HepG2 (cell line): Measurements from ENCODE around the gene INHA. TPM values are rescaled to one million over a fixed set of nuclear protein-coding genes. Genes with fewer than 3 reads are reported as not detected.

ENCODE experiments used
- ATAC-seq: fragments of 200-7000 bp; cut with Tn5 transposase; 3 replicates; pipeline ENCODE4 v1.9.1; 2020; ENCODE audit warnings: mild to moderate bottlenecking, moderate library complexity
- BruUV-seq: library from RNA; stranded (reverse); fragments of 400-500 nt; replicated peaks from 2 replicates; lab custom pipeline; 2021; lab: Mats Ljungman, UMichigan
- CTCF ChIA-PET: fragments of 300-600 bp; formaldehyde crosslinking; extraction: SDS; loops from one replicate; lab custom pipeline; 2021; ENCODE audit warnings: low total read pairs, inconsistent platforms, low intra/inter-chr PET ratio; lab: Yijun Ruan, JAX
- POLR2A ChIA-PET: fragments of 350-600 bp; sonication (Branson Sonifier 250); formaldehyde crosslinking; loops from one replicate; lab custom pipeline; 2020; ENCODE audit warnings: antibody characterized with exemption, inconsistent platforms; lab: Yijun Ruan, JAX
- DNase-seq: peaks from one replicate; pipeline ENCODE4 v3.0.0-alpha.2; 2015; ENCODE audit warnings: low spot score
- FAIRE-seq: peaks from 3 replicates; lab custom pipeline; 2011; peaks lifted over from hg19 to GRCh38; lab: Jason Lieb, UNC
- H2AFZ ChIP-seq: one replicate; pipeline ENCODE4 v1.6.1; 2011; ENCODE audit warnings: low read length, inconsistent platforms
- H3K27ac ChIP-seq: fragments of 300-600 bp; 3 replicates; pipeline ENCODE4 v1.8.0; 2011; ENCODE audit warnings: mixed run types, mild to moderate bottlenecking, mixed read lengths, low read length, inconsistent platforms; ENCODE audit not compliant: insufficient read depth; ENCODE audit errors: extremely low read length
- H3K27me3 ChIP-seq, 2 experiments: fragments of 200-600 bp in 1 of 2; 2 replicates in 1 of 2; 3 replicates in 1 of 2; pipeline versions ENCODE4 v1.6.0 to v1.8.0; 2011; ENCODE audit warnings: low read length in 2 of 2, mild to moderate bottlenecking in 2 of 2, moderate library complexity in 2 of 2, inconsistent platforms in 1 of 2; ENCODE audit not compliant: insufficient read depth in 2 of 2, control insufficient read depth in 1 of 2
- H3K36me3 ChIP-seq, 2 experiments: fragments of 200-600 bp in 1 of 2; replicated peaks in 1 of 2; 2 replicates in 1 of 2; 3 replicates in 1 of 2; pipeline versions ENCODE4 v1.5.1 to v1.8.0; 2011; ENCODE audit warnings: low read length in 2 of 2, inconsistent platforms in 1 of 2; ENCODE audit not compliant: insufficient read depth in 2 of 2, control insufficient read depth in 1 of 2
- H3K4me1 ChIP-seq: 2 replicates; pipeline ENCODE4 v1.5.1; 2012; ENCODE audit warnings: low read length, inconsistent platforms; ENCODE audit not compliant: insufficient read depth
- H3K4me2 ChIP-seq: 2 replicates; pipeline ENCODE4 v1.6.0; 2011; ENCODE audit warnings: low read depth, low read length, inconsistent platforms
- H3K4me3 ChIP-seq, 3 experiments: fragments of 200-600 bp in 1 of 3; sonication (generic), shearing (Covaris generic) in 1 of 3; replicated peaks in 1 of 3; 2 replicates each; pipeline ENCODE4 v1.5.1; 2011 to 2016; ENCODE audit warnings: low read length in 3 of 3, inconsistent platforms in 2 of 3, low read depth in 2 of 3, mild to moderate bottlenecking in 2 of 3, control low read depth in 1 of 3, mixed read lengths in 1 of 3; ENCODE audit not compliant: insufficient read depth in 1 of 3
- H3K79me2 ChIP-seq: one replicate; pipeline ENCODE4 v1.6.1; 2011; ENCODE audit warnings: low read length, inconsistent platforms; ENCODE audit not compliant: insufficient read depth
- H3K9ac ChIP-seq: 2 replicates; pipeline ENCODE4 v1.6.0; 2011; ENCODE audit warnings: mild to moderate bottlenecking, low read depth, low read length, inconsistent platforms; ENCODE audit not compliant: insufficient read depth
- H3K9me3 ChIP-seq: 2 replicates; pipeline ENCODE4 v1.5.1; 2012; ENCODE audit warnings: mild to moderate bottlenecking, low read length
- H4K20me1 ChIP-seq: 2 replicates; pipeline ENCODE4 v1.6.0; 2011; ENCODE audit warnings: inconsistent platforms, mild to moderate bottlenecking, low read length, moderate library complexity; ENCODE audit not compliant: insufficient read depth
- FOXK1 ChIP-seq: sonication (generic); formaldehyde crosslinking; IDR thresholded peaks from 2 replicates; pipeline ENCODE4 v1.4.0; 2020; ENCODE audit warnings: low read depth, missing genetic modification reagents, borderline replicate concordance
- KDM5B ChIP-seq: sonication (generic); formaldehyde crosslinking; IDR thresholded peaks from 2 replicates; pipeline ENCODE4 v1.4.0; 2020; ENCODE audit warnings: missing genetic modification reagents, mild to moderate bottlenecking, borderline replicate concordance
- MEF2D ChIP-seq: sonication (generic); formaldehyde crosslinking; IDR thresholded peaks from 2 replicates; pipeline ENCODE4 v1.5.1; 2020; ENCODE audit warnings: mild to moderate bottlenecking, missing genetic modification reagents
- MIXL1 ChIP-seq: IDR thresholded peaks from 2 replicates; pipeline ENCODE4 v1.6.1; 2016
- PAF1 ChIP-seq: IDR thresholded peaks from 2 replicates; pipeline ENCODE4 v1.6.1; 2016; ENCODE audit warnings: missing genetic modification reagents, missing compliant biosample characterization
- POLR2A ChIP-seq, 2 experiments: IDR thresholded peaks; 2 replicates each; pipeline ENCODE4 v1.6.1; 2011; ENCODE audit warnings: low read depth in 2 of 2, low read length in 2 of 2, mild to moderate bottlenecking in 1 of 2, moderate library complexity in 1 of 2; ENCODE audit not compliant: insufficient read depth in 1 of 2
- POLR2AphosphoS5 ChIP-seq: IDR thresholded peaks from 2 replicates; pipeline ENCODE4 v1.6.1; 2012; ENCODE audit warnings: low read depth, low read length
- SMAD1 ChIP-seq: sonication (generic); formaldehyde crosslinking; IDR thresholded peaks from 2 replicates; pipeline ENCODE4 v1.4.0; 2020; ENCODE audit warnings: missing genetic modification reagents, low read depth, mild to moderate bottlenecking, borderline replicate concordance
- ZFP36L2 ChIP-seq: sonication (generic); formaldehyde crosslinking; IDR thresholded peaks from 2 replicates; pipeline ENCODE4 v1.4.0; 2020; ENCODE audit warnings: missing genetic modification reagents
- ZNF230 ChIP-seq: sonication (generic); formaldehyde crosslinking; IDR thresholded peaks from 2 replicates; pipeline ENCODE4 v1.4.0; 2020; ENCODE audit warnings: mild to moderate bottlenecking, missing genetic modification reagents
- ZNF350 ChIP-seq: sonication (generic); formaldehyde crosslinking; IDR thresholded peaks from 2 replicates; pipeline ENCODE4 v1.4.0; 2020; ENCODE audit warnings: mild to moderate bottlenecking, low read depth, missing genetic modification reagents, borderline replicate concordance
- ZNF446 ChIP-seq: sonication (generic); formaldehyde crosslinking; IDR thresholded peaks from 2 replicates; pipeline ENCODE4 v1.5.0; 2020; ENCODE audit warnings: mild to moderate bottlenecking, missing genetic modification reagents
- ZNF605 ChIP-seq: sonication (generic); formaldehyde crosslinking; IDR thresholded peaks from 2 replicates; pipeline ENCODE4 v1.8.0; 2022; ENCODE audit warnings: mild to moderate bottlenecking, missing genetic modification reagents
- WGBS: methylation state at CpG from one replicate; pipeline ENCODE4 v1.1.6; 2017; ENCODE audit warnings: low lambda C conversion rate; 5-methylcytosine and 5-hydroxymethylcytosine counted together
- in situ Hi-C: cut with HindIII; loops from 2 replicates; pipeline ENCODE4 v1.10.0; 2017; ENCODE audit warnings: low pct_unique_long_range_greater_than_20kb; ENCODE audit not compliant: extremely low pct_ligation_motif_present
- intact Hi-C: fragments of 100-400 bp; cut with micrococcal nuclease; formaldehyde crosslinking; loops from one replicate; pipeline ENCODE4 v1.10.0; 2022; ENCODE audit not compliant: unreplicated experiment
- polyA plus RNA-seq, 8 experiments: library from polyadenylated mRNA; depleted of rRNA in 3 of 8; stranded (reverse) in 7 of 8; unstranded in 1 of 8; fragments of >200 nt; fragmentation: Illumina TruSeq in 4 of 8; extraction: Trizol in 4 of 8; gene quantifications; 2 replicates each; pipeline versions ENCODE4 v1.2.1 to v1.2.3, GENCODE V29; 2011 to 2016; ENCODE audit warnings: low read depth in 4 of 8, missing spikeins in 1 of 8, mixed read lengths in 1 of 8; ENCODE audit not compliant: insufficient read depth in 1 of 8
- total RNA-seq, 5 experiments: library from RNA; depleted of rRNA; stranded (reverse); fragments of >200 nt; fragmentation: Illumina TruSeq; extraction: Trizol; gene quantifications; 2 replicates each; pipeline ENCODE4 v1.2.3, GENCODE V29; 2016; ENCODE audit warnings: low read depth in 1 of 5
- TF ChIP-seq, protein P1 (sequence below): sonication (generic); formaldehyde crosslinking; IDR thresholded peaks from 2 replicates; pipeline ENCODE4 v1.4.0; 2020; ENCODE audit warnings: mild to moderate bottlenecking, missing genetic modification reagents
- TF ChIP-seq, protein P2 (sequence below): sonication (generic); formaldehyde crosslinking; IDR thresholded peaks from 2 replicates; pipeline ENCODE4; 2020; ENCODE audit warnings: missing genetic modification reagents, mild to moderate bottlenecking, borderline replicate concordance

INHA gene
- total and polyA plus RNA-seq, 2 of the 13 experiments (the other 11 are each of a cell fraction or from before 2014, with no cell fraction given) = 4.1 to 15.2 TPM

DNA sequence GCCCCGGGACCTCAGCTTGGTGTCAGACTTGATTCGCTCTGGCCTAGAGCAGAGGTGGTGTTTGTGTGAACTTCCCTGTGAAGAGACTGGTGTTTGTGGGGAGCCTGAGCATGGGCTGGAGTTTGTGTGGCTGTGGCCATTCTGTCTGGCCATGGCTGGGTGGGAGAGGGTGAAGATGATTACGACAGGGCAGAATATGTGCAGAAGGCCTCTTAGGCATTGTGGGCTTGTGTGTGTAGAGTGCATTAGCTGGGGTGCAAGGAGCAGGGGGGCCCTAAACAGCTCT lies 11.3 kb upstream of the INHA start:
- Histone ChIP-seq H3K27ac (no peak overlapping the region), H3K9ac (no peak overlapping the region), H4K20me1 (no peaks in the 10 kb centered on the region), H3K4me2 (no peak overlapping the region), H3K4me1 (peaks cover 41% of the 10 kb centered on the region), H3K36me3 (peaks cover 18 to 25% of the 10 kb centered on the region in 2 experiments; a peak in 4 of 5 replicates), H2AFZ (no peak overlapping the region), H3K9me3 (no peaks in the 10 kb centered on the region), H3K4me3 (no peak overlapping the region), H3K27me3 (no peaks in the 10 kb centered on the region), H3K79me2 (no peaks in the 10 kb centered on the region)
- DNase-seq (no peak), FAIRE-seq (no peak), ATAC-seq (peak; percentile 4)
- ChIA-PET CTCF (interaction anchor here (2.7 to 3.7 kb wide), 2 partner anchors 19 to 82 kb away, joined by 19 to 28 read pairs; no protein-coding TSS in a partner anchor), POLR2A (interaction anchor here (0.6 to 4.2 kb wide), 10 partner anchors 9 to 62 kb away, joined by 3 to 45 read pairs (median 6); partner anchors contain the start of genes CHPF, GMPPA, INHA and OBSL1)
- BruUV-seq = no TSS peak
- WGBS = 83% methylated on average over 3 of the region's 3 CpGs
- intact Hi-C loops (loop anchor here (1.0 to 5.0 kb wide), 3 partner anchors 20 to 81 kb away; partner anchors contain the start of gene STK11IP), in situ Hi-C loops (loop anchor here (5.0 kb wide), 1 partner anchor 36 kb away; the partner anchor contains the start of gene STK11IP)
- TF ChIP-seq, protein P1, sequence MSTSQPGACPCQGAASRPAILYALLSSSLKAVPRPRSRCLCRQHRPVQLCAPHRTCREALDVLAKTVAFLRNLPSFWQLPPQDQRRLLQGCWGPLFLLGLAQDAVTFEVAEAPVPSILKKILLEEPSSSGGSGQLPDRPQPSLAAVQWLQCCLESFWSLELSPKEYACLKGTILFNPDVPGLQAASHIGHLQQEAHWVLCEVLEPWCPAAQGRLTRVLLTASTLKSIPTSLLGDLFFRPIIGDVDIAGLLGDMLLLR (CRISPR knock-in tag) = 0 out of 2 replicates have a peak, but pooled peaks have one; percentile 63
- 0 out of 2 replicates have a peak, but pooled peaks have one; percentile 16 for TF ChIP-seq POLR2AphosphoS5
- 0 out of 2 replicates have a peak, but pooled peaks have one; percentile 9 for TF ChIP-seq MEF2D (CRISPR knock-in tag)
- TF ChIP-seq PAF1 (CRISPR knock-in tag) = peak; percentile 91
- no peak for TF ChIP-seq ZFP36L2 (CRISPR knock-in tag)
- 0 out of 2 replicates have a peak, but pooled peaks have one; percentile 9 for TF ChIP-seq ZNF446 (CRISPR knock-in tag)
- peak; percentile 27; the same call in 1 of the 2 replicates for TF ChIP-seq KDM5B (CRISPR knock-in tag)
- TF ChIP-seq SMAD1 (CRISPR knock-in tag) = peak; percentile 44; the same call in 1 of the 2 replicates
- TF ChIP-seq, protein P2, sequence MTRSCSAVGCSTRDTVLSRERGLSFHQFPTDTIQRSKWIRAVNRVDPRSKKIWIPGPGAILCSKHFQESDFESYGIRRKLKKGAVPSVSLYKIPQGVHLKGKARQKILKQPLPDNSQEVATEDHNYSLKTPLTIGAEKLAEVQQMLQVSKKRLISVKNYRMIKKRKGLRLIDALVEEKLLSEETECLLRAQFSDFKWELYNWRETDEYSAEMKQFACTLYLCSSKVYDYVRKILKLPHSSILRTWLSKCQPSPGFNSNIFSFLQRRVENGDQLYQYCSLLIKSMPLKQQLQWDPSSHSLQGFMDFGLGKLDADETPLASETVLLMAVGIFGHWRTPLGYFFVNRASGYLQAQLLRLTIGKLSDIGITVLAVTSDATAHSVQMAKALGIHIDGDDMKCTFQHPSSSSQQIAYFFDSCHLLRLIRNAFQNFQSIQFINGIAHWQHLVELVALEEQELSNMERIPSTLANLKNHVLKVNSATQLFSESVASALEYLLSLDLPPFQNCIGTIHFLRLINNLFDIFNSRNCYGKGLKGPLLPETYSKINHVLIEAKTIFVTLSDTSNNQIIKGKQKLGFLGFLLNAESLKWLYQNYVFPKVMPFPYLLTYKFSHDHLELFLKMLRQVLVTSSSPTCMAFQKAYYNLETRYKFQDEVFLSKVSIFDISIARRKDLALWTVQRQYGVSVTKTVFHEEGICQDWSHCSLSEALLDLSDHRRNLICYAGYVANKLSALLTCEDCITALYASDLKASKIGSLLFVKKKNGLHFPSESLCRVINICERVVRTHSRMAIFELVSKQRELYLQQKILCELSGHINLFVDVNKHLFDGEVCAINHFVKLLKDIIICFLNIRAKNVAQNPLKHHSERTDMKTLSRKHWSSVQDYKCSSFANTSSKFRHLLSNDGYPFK (CRISPR knock-in tag) = peak; percentile 60; the same call in 1 of the 2 replicates
- TF ChIP-seq ZNF605 (CRISPR knock-in tag) = 0 out of 2 replicates have a peak, but pooled peaks have one; percentile 17
- TF ChIP-seq MIXL1 (CRISPR knock-in tag) = no peak
- TF ChIP-seq ZNF350 (CRISPR knock-in tag) = 0 out of 2 replicates have a peak, but pooled peaks have one; percentile 43
- 0 out of 2 replicates have a peak, but pooled peaks have one; percentile 9 for TF ChIP-seq ZNF230 (CRISPR knock-in tag)
- peak in 1 of 2 experiments; percentile 13; a peak in 1 of 4 replicates for TF ChIP-seq POLR2A (IDR thresholded peaks at IDR 0.05; ENCODE audit: insufficient read depth in 1 of 2, low read depth in 2 of 2, low read length in 2 of 2)
- TF ChIP-seq FOXK1 (CRISPR knock-in tag) = no peak
